ENCODE measurements around the gene TENT4A. TPM values are rescaled to one million over a fixed set of nuclear protein-coding genes. Genes with fewer than 3 reads are reported as not detected.
"Not testable (repeated sequence)": the region's sequence is repeated elsewhere in the genome, so short reads cannot be mapped to it uniquely, and the experiment has no call there.

TENT4A gene
- 39.3 and 41.2 TPM in 2 replicates for total RNA-seq
- long read RNA-seq, partial matches to known transcripts: 6 of 9 reads
- long read RNA-seq, other reads (novel, unspliced or antisense): 3 of 9 reads

DNA sequence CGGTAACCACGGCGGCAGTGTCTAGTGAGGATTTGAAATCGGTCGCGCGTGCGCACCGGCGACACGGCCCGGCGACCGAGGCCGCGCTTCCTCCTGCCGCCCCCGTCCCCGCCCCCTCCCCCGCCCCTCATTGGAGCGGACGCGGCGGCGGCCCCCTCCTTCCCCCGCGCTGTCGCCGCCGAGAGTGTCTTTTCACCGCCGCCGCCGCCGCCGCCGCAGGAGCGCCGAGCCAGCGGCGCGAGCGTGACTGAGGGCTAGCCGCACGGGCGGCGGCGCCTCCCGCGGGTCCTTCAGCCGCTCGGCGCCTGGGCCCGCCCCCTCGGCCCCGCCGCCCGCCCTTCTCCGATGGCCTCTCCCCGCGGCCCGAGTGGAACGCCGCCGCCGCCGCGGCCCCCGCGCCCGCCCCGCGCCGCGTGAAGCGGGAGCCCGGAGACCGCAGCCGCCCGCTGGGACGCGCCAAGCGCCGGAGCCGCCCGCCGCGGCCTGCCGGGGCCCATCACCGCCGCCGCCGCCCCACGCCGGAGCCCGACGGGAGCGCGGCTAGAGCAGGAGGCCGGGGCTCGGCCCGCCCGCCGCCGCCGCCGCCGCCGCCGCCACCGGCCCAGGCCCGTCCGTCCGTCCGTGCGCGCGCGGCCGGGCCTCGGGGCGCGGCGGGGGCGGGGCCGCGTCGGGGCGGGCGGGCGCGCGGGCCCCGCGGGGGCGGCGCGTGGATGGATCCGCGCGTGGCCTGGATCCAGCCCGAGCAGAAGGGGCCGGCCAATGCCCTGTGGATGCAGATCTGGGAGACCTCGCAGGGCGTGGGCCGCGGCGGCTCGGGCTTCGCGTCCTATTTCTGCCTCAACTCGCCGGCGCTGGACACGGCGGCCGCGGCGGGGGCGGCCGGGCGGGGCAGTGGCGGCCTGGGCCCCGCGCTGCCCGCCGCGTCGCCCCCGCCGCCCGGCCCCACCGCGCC, at the start of gene TENT4A:
TSS of gene TENT4A (plus strand) at position 159 of the 952 bp plus-strand sequence. CDS start at position 711, 552 bp downstream.
- peaks cover 2% of the 10 kb centered on the region for H3K27me3 Mint-ChIP-seq (ENCODE audit: low read depth)
- H3K4me3 Mint-ChIP-seq: peak within 1 kb of the TSS; percentile 94
- no peak for DNase-seq (ENCODE audit: low read depth, low spot score)
- peaks cover 2% of the 10 kb centered on the region for H3K36me3 Mint-ChIP-seq (ENCODE audit: low read depth)
- TF ChIP-seq, protein P1, sequence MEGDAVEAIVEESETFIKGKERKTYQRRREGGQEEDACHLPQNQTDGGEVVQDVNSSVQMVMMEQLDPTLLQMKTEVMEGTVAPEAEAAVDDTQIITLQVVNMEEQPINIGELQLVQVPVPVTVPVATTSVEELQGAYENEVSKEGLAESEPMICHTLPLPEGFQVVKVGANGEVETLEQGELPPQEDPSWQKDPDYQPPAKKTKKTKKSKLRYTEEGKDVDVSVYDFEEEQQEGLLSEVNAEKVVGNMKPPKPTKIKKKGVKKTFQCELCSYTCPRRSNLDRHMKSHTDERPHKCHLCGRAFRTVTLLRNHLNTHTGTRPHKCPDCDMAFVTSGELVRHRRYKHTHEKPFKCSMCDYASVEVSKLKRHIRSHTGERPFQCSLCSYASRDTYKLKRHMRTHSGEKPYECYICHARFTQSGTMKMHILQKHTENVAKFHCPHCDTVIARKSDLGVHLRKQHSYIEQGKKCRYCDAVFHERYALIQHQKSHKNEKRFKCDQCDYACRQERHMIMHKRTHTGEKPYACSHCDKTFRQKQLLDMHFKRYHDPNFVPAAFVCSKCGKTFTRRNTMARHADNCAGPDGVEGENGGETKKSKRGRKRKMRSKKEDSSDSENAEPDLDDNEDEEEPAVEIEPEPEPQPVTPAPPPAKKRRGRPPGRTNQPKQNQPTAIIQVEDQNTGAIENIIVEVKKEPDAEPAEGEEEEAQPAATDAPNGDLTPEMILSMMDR (conservative IDR thresholded peaks at IDR 0.05): no peak
- H3K4me1 Mint-ChIP-seq: peaks cover 56% of the 10 kb centered on the region
- peak within 1 kb of the TSS; percentile 94 for H3K27ac Mint-ChIP-seq (ENCODE audit: unreplicated experiment)
- H3K9me3 Mint-ChIP-seq: no peaks in the 10 kb centered on the region

DNA sequence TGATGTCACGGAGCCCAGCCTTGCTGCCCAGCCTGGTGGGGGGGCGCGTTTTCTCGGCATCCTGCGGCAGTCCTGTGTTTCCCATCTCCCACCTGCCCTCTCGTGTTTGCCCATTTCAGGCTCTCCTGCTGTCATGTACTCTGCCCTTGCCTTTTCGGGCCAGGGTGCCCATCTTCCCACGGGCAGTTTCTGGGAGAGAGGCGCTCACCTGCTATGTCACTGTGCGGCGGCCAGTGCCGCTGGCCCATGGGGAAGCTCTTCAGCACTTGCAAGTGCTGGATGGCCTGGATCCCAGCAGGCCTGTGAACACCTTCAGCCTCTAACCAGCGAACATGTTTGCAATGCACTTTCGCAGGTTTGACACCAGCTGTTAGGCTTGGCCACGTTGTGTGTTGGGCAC, 46.5 kb upstream of the TENT4A start:
- TF ChIP-seq, protein P1 (conservative IDR thresholded peaks at IDR 0.05): no peak

DNA sequence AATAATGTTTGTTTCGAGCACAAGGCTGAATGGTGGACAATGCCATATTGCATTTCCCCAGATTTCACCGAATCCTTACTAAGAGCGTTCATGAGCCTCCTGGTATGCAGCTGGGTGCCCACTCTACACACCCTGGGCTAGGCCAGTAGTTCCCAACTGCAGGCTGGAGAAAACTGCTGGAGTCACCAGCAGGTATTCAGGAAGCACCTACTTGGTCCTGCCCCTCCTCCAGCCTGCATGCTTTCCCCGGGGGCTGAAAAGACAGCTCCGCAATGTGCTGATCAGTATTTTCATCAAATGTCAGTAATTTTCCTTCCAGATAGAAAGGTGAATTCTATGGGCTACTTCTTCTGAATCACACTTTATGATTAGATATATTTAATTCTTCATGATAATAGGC, 45.6 kb upstream of the TENT4A start:
- H3K27me3 Mint-ChIP-seq (ENCODE audit: low read depth): no peaks in the 10 kb centered on the region
- H3K36me3 Mint-ChIP-seq (ENCODE audit: low read depth): peaks cover 28% of the 10 kb centered on the region
- DNase-seq (ENCODE audit: low read depth, low spot score): no peak
- no peaks in the 10 kb centered on the region for H3K4me1 Mint-ChIP-seq
- no peaks in the 10 kb centered on the region for H3K9me3 Mint-ChIP-seq
- TF ChIP-seq, protein P1 (conservative IDR thresholded peaks at IDR 0.05): no peak
- H3K27ac Mint-ChIP-seq (ENCODE audit: unreplicated experiment): no peak overlapping the region
- no peak overlapping the region for H3K4me3 Mint-ChIP-seq

More for the DNA sequence above, 46.5 kb upstream of the TENT4A start:
- Mint-ChIP-seq H3K36me3 (ENCODE audit: low read depth) (peaks cover 26% of the 10 kb centered on the region), H3K4me1 (no peaks in the 10 kb centered on the region), H3K27ac (ENCODE audit: unreplicated experiment) (no peak overlapping the region), H3K4me3 (no peak overlapping the region), H3K9me3 (no peaks in the 10 kb centered on the region), H3K27me3 (ENCODE audit: low read depth) (no peaks in the 10 kb centered on the region)
- no peak for DNase-seq (ENCODE audit: low read depth, low spot score)

DNA sequence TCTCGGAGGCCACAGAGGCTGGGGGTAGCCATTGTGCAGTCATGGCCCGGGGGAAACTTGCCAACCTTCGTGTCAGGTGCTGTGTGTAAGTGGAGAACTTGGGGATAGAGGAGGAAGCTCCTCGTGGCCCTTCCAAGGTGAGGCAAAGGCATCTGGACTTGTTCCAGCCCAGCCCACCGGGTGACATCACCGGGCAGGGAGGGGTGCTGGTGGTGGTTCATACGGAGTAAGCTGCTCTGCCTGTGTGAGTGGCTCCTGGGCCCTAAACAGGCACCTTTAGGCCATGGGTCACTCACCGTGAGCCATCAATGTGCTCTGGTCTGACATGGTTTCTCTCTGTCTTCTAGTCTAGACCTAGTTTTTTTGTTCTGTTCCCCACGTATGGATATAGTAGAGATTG, 44.5 kb upstream of the TENT4A start:
- not testable (repeated sequence) for H3K27ac Mint-ChIP-seq (ENCODE audit: unreplicated experiment)

DNA sequence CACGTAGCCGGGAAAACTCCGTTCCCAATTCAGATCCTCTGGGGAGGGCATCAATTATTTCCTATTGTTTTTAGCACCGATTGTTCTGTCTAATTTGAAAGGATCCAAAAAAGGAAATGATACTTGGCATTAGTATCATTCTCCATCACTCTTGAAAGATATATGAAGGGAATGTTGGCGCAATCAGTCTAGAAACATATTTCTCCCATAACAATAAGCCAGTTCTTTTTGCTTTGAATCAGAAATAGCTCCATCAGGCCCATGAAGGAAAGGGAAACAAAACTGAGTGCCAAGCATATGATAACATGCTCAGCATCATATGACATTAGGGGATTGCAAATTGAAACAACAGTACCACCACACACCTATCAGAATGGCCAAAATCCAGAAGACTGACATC, 40.2 kb upstream of the TENT4A start:
- Mint-ChIP-seq H3K4me3 (no peak overlapping the region), H3K27me3 (ENCODE audit: low read depth) (no peaks in the 10 kb centered on the region), H3K9me3 (peaks cover 19% of the 10 kb centered on the region), H3K27ac (ENCODE audit: unreplicated experiment) (no peak overlapping the region), H3K4me1 (no peaks in the 10 kb centered on the region), H3K36me3 (ENCODE audit: low read depth) (peaks cover 52% of the 10 kb centered on the region)
- TF ChIP-seq, protein P1 (conservative IDR thresholded peaks at IDR 0.05): no peak
- no peak for DNase-seq (ENCODE audit: low read depth, low spot score)

More for the DNA sequence above, 44.5 kb upstream of the TENT4A start:
- H3K4me3 Mint-ChIP-seq; H3K27me3 Mint-ChIP-seq (ENCODE audit: low read depth); DNase-seq (ENCODE audit: low read depth, low spot score); H3K4me1 Mint-ChIP-seq; H3K9me3 Mint-ChIP-seq: not testable (repeated sequence)
- H3K36me3 Mint-ChIP-seq (ENCODE audit: low read depth): peaks cover 39% of the 10 kb centered on the region

DNA sequence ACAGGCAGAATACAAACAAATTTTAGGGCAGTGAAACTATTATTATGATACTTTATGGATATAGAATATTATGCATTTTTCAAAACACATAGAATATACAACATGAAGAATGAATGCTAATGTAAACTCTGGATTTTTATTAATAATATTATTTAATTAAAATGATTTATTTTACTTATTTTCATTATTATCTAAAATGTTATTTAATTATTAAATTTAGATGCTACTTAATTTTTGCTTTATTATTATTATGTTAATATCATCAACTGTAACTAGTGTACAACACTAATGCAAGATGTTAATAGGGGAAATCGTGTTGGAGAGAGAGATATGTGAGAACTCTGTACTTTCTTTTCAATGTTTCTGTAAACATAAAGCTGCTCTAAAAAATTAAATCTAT, 39.3 kb upstream of the TENT4A start:
- H3K27ac Mint-ChIP-seq (ENCODE audit: unreplicated experiment): no peak overlapping the region
- peaks cover 3% of the 10 kb centered on the region for H3K27me3 Mint-ChIP-seq (ENCODE audit: low read depth)
- no peak overlapping the region for H3K4me3 Mint-ChIP-seq
- TF ChIP-seq, protein P1 (conservative IDR thresholded peaks at IDR 0.05): no peak
- peaks cover 52% of the 10 kb centered on the region for H3K36me3 Mint-ChIP-seq (ENCODE audit: low read depth)
- DNase-seq (ENCODE audit: low read depth, low spot score): no peak
- H3K9me3 Mint-ChIP-seq: peaks cover 19% of the 10 kb centered on the region
- H3K4me1 Mint-ChIP-seq: no peaks in the 10 kb centered on the region

Measured in neural crest cell (in vitro differentiated cells).